ENCODE data around the gene VPS37C. TPM values are rescaled to one million over a fixed set of nuclear protein-coding genes. Genes with fewer than 3 reads are reported as not detected.

The VPS37C gene
- total RNA-seq, 6 experiments from 2014 or later, result 14.6 to 17.0 (median 16.0) TPM

DNA sequence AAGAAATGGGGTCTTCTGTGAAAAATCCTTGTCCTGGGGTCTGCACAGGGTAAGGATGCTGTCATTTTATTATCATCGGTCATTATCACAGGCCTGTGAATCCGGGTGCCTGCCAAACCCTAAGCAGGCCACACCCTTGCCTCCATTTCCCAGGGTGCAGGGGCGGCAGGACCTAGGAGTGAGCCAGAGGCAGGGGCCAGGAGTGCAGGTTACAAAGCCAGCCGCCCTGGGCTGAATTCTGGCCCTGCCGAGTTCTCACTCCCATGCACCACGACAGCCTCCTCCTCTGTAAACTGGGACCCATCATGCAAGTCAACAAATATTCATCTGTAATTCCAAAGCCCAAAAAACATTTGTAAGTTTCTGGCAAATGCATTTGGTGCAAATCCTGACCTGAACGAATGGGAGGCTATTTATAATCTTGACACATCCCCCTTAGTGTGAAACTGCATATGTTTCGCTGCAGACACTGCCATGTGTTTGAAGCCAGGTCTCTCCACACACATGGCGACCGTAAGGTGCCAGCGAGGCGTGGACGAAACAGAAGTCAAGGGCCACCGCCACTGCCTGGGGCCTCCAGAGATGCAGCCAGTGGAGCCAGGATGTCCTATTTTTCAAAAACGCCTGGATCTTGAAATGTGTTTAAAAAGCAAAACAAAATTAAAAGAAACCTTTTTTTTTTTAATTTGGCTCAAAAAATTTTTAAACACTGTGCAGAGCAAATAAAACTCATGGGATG is 52.2 kb downstream of the VPS37C start:
- peaks cover 50% of the 10 kb centered on the region for H3K27me3 Mint-ChIP-seq (ENCODE audit: insufficient read depth)
- H3K36me3 Mint-ChIP-seq (ENCODE audit: low read depth), result no peaks in the 10 kb centered on the region
- no peak overlapping the region for H3K27ac Mint-ChIP-seq
- no peak for DNase-seq
- TF ChIP-seq CTCF (IDR thresholded peaks at IDR 0.05), result no peak
- no peak overlapping the region for H3K4me3 Mint-ChIP-seq
- no peaks in the 10 kb centered on the region for H3K9me3 Mint-ChIP-seq
- no peaks in the 10 kb centered on the region for H3K4me1 Mint-ChIP-seq (ENCODE audit: low read depth)

DNA sequence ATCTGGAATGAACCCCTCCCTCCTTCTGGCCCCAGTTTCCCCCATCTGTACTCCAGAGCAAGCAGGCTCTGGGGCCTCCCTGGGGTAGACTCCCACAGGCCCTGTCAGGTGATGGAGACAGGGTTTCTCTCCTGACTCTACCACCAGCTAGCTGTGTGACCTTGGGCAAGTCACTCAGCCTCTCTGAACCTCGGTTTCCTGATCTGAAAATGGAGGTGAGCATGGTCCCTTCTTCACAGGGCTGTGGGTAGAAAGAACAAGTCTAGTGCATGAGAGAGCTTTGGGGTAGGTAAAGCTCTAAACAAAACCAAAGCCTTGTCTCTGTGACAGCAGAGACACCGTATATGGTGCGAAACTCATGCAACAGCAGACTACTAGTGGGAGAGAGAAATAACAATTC is 53.3 kb downstream of the VPS37C start:
- Mint-ChIP-seq H3K4me3 (no peak overlapping the region), H3K27me3 (ENCODE audit: insufficient read depth) (peaks cover 40% of the 10 kb centered on the region), H3K27ac (no peak overlapping the region), H3K36me3 (ENCODE audit: low read depth) (no peaks in the 10 kb centered on the region), H3K4me1 (ENCODE audit: low read depth) (no peaks in the 10 kb centered on the region), H3K9me3 (no peaks in the 10 kb centered on the region)
- TF ChIP-seq CTCF (IDR thresholded peaks at IDR 0.05), result no peak
- no peak for DNase-seq

- Mint-ChIP-seq H3K27ac (no peak overlapping the region), H3K27me3 (ENCODE audit: insufficient read depth) (peaks cover 33% of the 10 kb centered on the region), H3K4me3 (no peak overlapping the region), H3K4me1 (ENCODE audit: low read depth) (no peaks in the 10 kb centered on the region), H3K36me3 (ENCODE audit: low read depth) (no peaks in the 10 kb centered on the region), H3K9me3 (no peaks in the 10 kb centered on the region)
- TF ChIP-seq CTCF (IDR thresholded peaks at IDR 0.05), result no peak
- DNase-seq, result no peak
Observed at GRCh38 chr11:61106894-61107470, 54.2 kb downstream of the VPS37C start.

GRCh38 chr11:61106296-61106695 is 54.9 kb downstream of the VPS37C start:
- TF ChIP-seq CTCF (IDR thresholded peaks at IDR 0.05), result no peak
- Mint-ChIP-seq H3K4me3 (no peak overlapping the region), H3K4me1 (ENCODE audit: low read depth) (no peaks in the 10 kb centered on the region), H3K27ac (no peak overlapping the region), H3K27me3 (ENCODE audit: insufficient read depth) (peaks cover 30% of the 10 kb centered on the region), H3K9me3 (no peaks in the 10 kb centered on the region), H3K36me3 (ENCODE audit: low read depth) (no peaks in the 10 kb centered on the region)
- no peak for DNase-seq

- DNase-seq, result no peak
Observed at GRCh38 chr11:61104963-61105362, 56.3 kb downstream of the VPS37C start.

More at GRCh38 chr11:61104963-61105362, 56.3 kb downstream of the VPS37C start:
- no peak for TF ChIP-seq CTCF (IDR thresholded peaks at IDR 0.05)
- no peaks in the 10 kb centered on the region for H3K9me3 Mint-ChIP-seq
- H3K4me3 Mint-ChIP-seq, result no peak overlapping the region
- no peaks in the 10 kb centered on the region for H3K36me3 Mint-ChIP-seq (ENCODE audit: low read depth)
- H3K27me3 Mint-ChIP-seq (ENCODE audit: insufficient read depth), result peaks cover 24% of the 10 kb centered on the region
- no peak overlapping the region for H3K27ac Mint-ChIP-seq
- H3K4me1 Mint-ChIP-seq (ENCODE audit: low read depth), result no peaks in the 10 kb centered on the region

All from HFFc6 (cell line).